ENCODE results near the gene LCE2A. TPM values are rescaled to one million over a fixed set of nuclear protein-coding genes. Genes with fewer than 3 reads are reported as not detected.

Gene LCE2A, protein sequence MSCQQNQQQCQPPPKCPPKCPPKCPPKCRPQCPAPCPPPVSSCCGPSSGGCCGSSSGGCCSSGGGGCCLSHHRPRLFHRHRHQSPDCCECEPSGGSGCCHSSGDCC
- not detected for total RNA-seq

- no peak within 1 kb of the TSS for H3K4me3 ChIP-seq
- WGBS, result 61% methylated on average over 4 of the region's 4 CpGs
- intact Hi-C loops (cut with DNase I), result no loop called here
- DNase-seq (ENCODE audit: low spot score), result no peak
- TF ChIP-seq POLR2AphosphoS5 (IDR thresholded peaks at IDR 0.05) (no peak), POLR2A (IDR thresholded peaks at IDR 0.05) (no peak), CTCF (IDR thresholded peaks at IDR 0.05) (no peak)
- H3K36me3 ChIP-seq, result no peaks in the 10 kb centered on the region
- no peaks in the 10 kb centered on the region for H3K9me3 ChIP-seq
- H3K27ac ChIP-seq, result no peak within 1 kb of the TSS
- no peaks in the 10 kb centered on the region for H3K4me1 ChIP-seq (replicated peaks)
- H3K27me3 ChIP-seq (replicated peaks; ENCODE audit: insufficient read depth), result no peaks in the 10 kb centered on the region
Measured at GRCh38 chr1:152697701-152698600, at the start of gene LCE2A. Gene LCE2A, plus strand, starts transcription at chr1:152698345. Its CDS starts 557 bp downstream, at chr1:152698902.

GRCh38 chr1:152654110-152654509, 44.0 kb upstream of the LCE2A start:
- intact Hi-C loops (cut with DNase I), result no loop called here
- Histone ChIP-seq H3K27ac (no peak overlapping the region), H3K36me3 (no peaks in the 10 kb centered on the region), H3K9me3 (no peaks in the 10 kb centered on the region), H3K4me1 (replicated peaks) (no peaks in the 10 kb centered on the region), H3K4me3 (no peak overlapping the region), H3K27me3 (replicated peaks; ENCODE audit: insufficient read depth) (no peaks in the 10 kb centered on the region)
- TF ChIP-seq CTCF (IDR thresholded peaks at IDR 0.05) (no peak), POLR2A (IDR thresholded peaks at IDR 0.05) (no peak), POLR2AphosphoS5 (IDR thresholded peaks at IDR 0.05) (no peak)
- DNase-seq (ENCODE audit: low spot score), result no peak
- WGBS, result 29% methylated on average over 10 of the region's 10 CpGs

GRCh38 chr1:152656459-152656858, 41.7 kb upstream of the LCE2A start:
- WGBS, result 81% methylated on average over 2 of the region's 2 CpGs

DNA sequence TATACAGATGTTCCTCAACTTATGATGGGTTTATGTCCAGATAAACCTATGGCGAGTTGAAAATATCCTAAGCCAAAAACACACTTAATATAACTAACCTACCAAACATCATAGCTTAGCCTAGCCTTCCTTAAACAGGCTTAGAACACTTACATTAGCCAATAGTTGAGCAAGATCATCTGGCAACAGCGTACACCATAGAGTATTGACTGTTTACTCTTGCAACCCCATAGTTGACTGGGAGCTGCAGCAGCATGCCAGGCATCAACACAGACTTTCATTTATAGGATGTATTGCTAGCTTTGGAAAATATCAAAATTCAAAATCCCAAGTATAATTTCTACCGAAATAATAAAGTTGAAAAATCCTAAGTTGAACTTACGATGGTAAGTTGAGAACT, 40.5 kb upstream of the LCE2A start:
- WGBS, result 77% methylated on average over 4 of the region's 4 CpGs
- no peaks in the 10 kb centered on the region for H3K9me3 ChIP-seq
- H3K36me3 ChIP-seq, result no peaks in the 10 kb centered on the region
- intact Hi-C loops (cut with DNase I), result no loop called here
- no peak overlapping the region for H3K27ac ChIP-seq
- no peaks in the 10 kb centered on the region for H3K4me1 ChIP-seq (replicated peaks)
- TF ChIP-seq POLR2A (IDR thresholded peaks at IDR 0.05) (no peak), CTCF (IDR thresholded peaks at IDR 0.05) (no peak), POLR2AphosphoS5 (IDR thresholded peaks at IDR 0.05) (no peak)
- no peak for DNase-seq (ENCODE audit: low spot score)
- no peaks in the 10 kb centered on the region for H3K27me3 ChIP-seq (replicated peaks; ENCODE audit: insufficient read depth)
- no peak overlapping the region for H3K4me3 ChIP-seq

More at GRCh38 chr1:152656459-152656858, 41.7 kb upstream of the LCE2A start:
- no peaks in the 10 kb centered on the region for H3K4me1 ChIP-seq (replicated peaks)
- H3K27me3 ChIP-seq (replicated peaks; ENCODE audit: insufficient read depth), result no peaks in the 10 kb centered on the region
- no peak for DNase-seq (ENCODE audit: low spot score)
- intact Hi-C loops (cut with DNase I), result no loop called here
- no peaks in the 10 kb centered on the region for H3K36me3 ChIP-seq
- no peak overlapping the region for H3K4me3 ChIP-seq
- H3K9me3 ChIP-seq, result no peaks in the 10 kb centered on the region
- H3K27ac ChIP-seq, result no peak overlapping the region
- TF ChIP-seq POLR2AphosphoS5 (IDR thresholded peaks at IDR 0.05) (no peak), CTCF (IDR thresholded peaks at IDR 0.05) (no peak), POLR2A (IDR thresholded peaks at IDR 0.05) (no peak)

Data from prostate gland (tissue), 2 donors.